ENCODE measurements around the gene NOS3.
"Not testable (repeated sequence)": the region's sequence is repeated elsewhere in the genome, so short reads cannot be mapped to it uniquely, and the experiment has no call there.

Gene NOS3

GRCh38 chr7:151000897-151001495 is 10.2 kb downstream of the NOS3 start:
- DNase-seq (ENCODE audit: low read depth) = no peak

GRCh38 chr7:151001546-151001945 is 10.7 kb downstream of the NOS3 start:
- DNase-seq (ENCODE audit: low read depth) = no peak

- DNase-seq (ENCODE audit: low read depth) = no peak
Measured at GRCh38 chr7:151003572-151003971, 12.8 kb downstream of the NOS3 start.

- DNase-seq (ENCODE audit: low read depth) = no peak
Measured at GRCh38 chr7:151005566-151005965, 14.7 kb downstream of the NOS3 start.

- DNase-seq (ENCODE audit: low read depth) = no peak
Measured at GRCh38 chr7:151006590-151007300, 15.9 kb downstream of the NOS3 start.

GRCh38 chr7:151007469-151007898 is 16.7 kb downstream of the NOS3 start:
- no peak for DNase-seq (ENCODE audit: low read depth)

- DNase-seq (ENCODE audit: low read depth) = no peak
Measured at GRCh38 chr7:151008143-151008510, 17.3 kb downstream of the NOS3 start.

- DNase-seq (ENCODE audit: low read depth) = no peak
Measured at GRCh38 chr7:151008511-151009323, 17.9 kb downstream of the NOS3 start.

- DNase-seq (ENCODE audit: low read depth) = no peak
Measured at GRCh38 chr7:151009327-151010036, 18.7 kb downstream of the NOS3 start.

- DNase-seq (ENCODE audit: low read depth) = no peak
Measured at GRCh38 chr7:151010037-151010306, 19.2 kb downstream of the NOS3 start.

GRCh38 chr7:151010307-151011096 is 19.7 kb downstream of the NOS3 start:
- no peak for DNase-seq (ENCODE audit: low read depth)

GRCh38 chr7:151011097-151011409 is 20.2 kb downstream of the NOS3 start:
- no peak for DNase-seq (ENCODE audit: low read depth)

- not testable (repeated sequence) for DNase-seq (ENCODE audit: low read depth)
Measured at GRCh38 chr7:151011616-151012015, 20.8 kb downstream of the NOS3 start.

GRCh38 chr7:151012031-151012692 is 21.3 kb downstream of the NOS3 start:
- DNase-seq (ENCODE audit: low read depth) = no peak

GRCh38 chr7:151012911-151013347 is 22.1 kb downstream of the NOS3 start:
- no peak for DNase-seq (ENCODE audit: low read depth)

- DNase-seq (ENCODE audit: low read depth) = no peak
Measured at GRCh38 chr7:151013356-151013732, 22.5 kb downstream of the NOS3 start.

GRCh38 chr7:151013733-151014497 is 23.1 kb downstream of the NOS3 start:
- no peak for DNase-seq (ENCODE audit: low read depth)

GRCh38 chr7:151014950-151015349 is 24.1 kb downstream of the NOS3 start:
- no peak for DNase-seq (ENCODE audit: low read depth)

GRCh38 chr7:151015967-151016366 is 25.1 kb downstream of the NOS3 start:
- no peak for DNase-seq (ENCODE audit: low read depth)

GRCh38 chr7:151016505-151016904 is 25.7 kb downstream of the NOS3 start:
- no peak for DNase-seq (ENCODE audit: low read depth)

- no peak for DNase-seq (ENCODE audit: low read depth)
Measured at GRCh38 chr7:151016942-151017341, 26.1 kb downstream of the NOS3 start.
